GM23338 (cell line): ENCODE data around the gene ADAMTS8. TPM values are rescaled to one million over a fixed set of nuclear protein-coding genes. Genes with fewer than 3 reads are reported as not detected.

Experiments used
- ATAC-seq: fragments of 200-7000 bp; cut with Tn5 transposase; 3 replicates; pipeline ENCODE4 v1.9.1; 2020
- DNase-seq: peaks from one replicate; pipeline ENCODE4 v3.0.0-alpha.2; 2015; ENCODE audit warnings: low spot score
- H2AFZ ChIP-seq: fragments of 200-600 bp; sonication (generic); 2 replicates; pipeline ENCODE4 v1.8.0; 2016; ENCODE audit warnings: antibody characterized with exemption, mild to moderate bottlenecking, moderate library complexity
- H3F3A ChIP-seq: fragments of 200-600 bp; sonication (generic); replicated peaks from 2 replicates; pipeline ENCODE4 v1.8.0; 2017; ENCODE audit warnings: antibody characterized with exemption, mixed run types, low read depth
- H3K27ac ChIP-seq: fragments of 200-600 bp; sonication (generic); 2 replicates; pipeline ENCODE4 v1.6.1; 2016; ENCODE audit warnings: low read depth
- H3K27me3 ChIP-seq: fragments of 200-600 bp; sonication (generic); 2 replicates; pipeline ENCODE4 v1.8.0; 2016; ENCODE audit warnings: mild to moderate bottlenecking, mixed run types, moderate library complexity; ENCODE audit not compliant: insufficient read depth
- H3K36me3 ChIP-seq: fragments of 200-600 bp; sonication (generic); 2 replicates; pipeline ENCODE4 v1.8.0; 2016; ENCODE audit warnings: mild to moderate bottlenecking; ENCODE audit not compliant: insufficient read depth
- H3K4me1 ChIP-seq: fragments of 200-600 bp; sonication (generic); 2 replicates; pipeline ENCODE4 v1.8.0; 2016; ENCODE audit warnings: mild to moderate bottlenecking, moderate library complexity; ENCODE audit not compliant: insufficient read depth
- H3K4me2 ChIP-seq: fragments of 200-600 bp; sonication (generic); 2 replicates; pipeline ENCODE4 v1.7.1; 2017; ENCODE audit warnings: mixed run types
- H3K4me3 ChIP-seq: fragments of 200-600 bp; sonication (generic); 2 replicates; pipeline ENCODE4 v1.6.1; 2016; ENCODE audit warnings: mixed run types
- H3K79me2 ChIP-seq: fragments of 200-600 bp; sonication (generic); replicated peaks from 2 replicates; pipeline ENCODE4 v1.8.0; 2017; ENCODE audit warnings: mild to moderate bottlenecking; ENCODE audit not compliant: insufficient read depth
- H3K9me2 ChIP-seq: fragments of 200-600 bp; sonication (generic); 2 replicates; pipeline ENCODE4 v1.8.0; 2017; ENCODE audit not compliant: insufficient read depth
- H4K20me1 ChIP-seq: fragments of 200-600 bp; sonication (generic); replicated peaks from 2 replicates; pipeline ENCODE4 v1.8.0; 2017; ENCODE audit warnings: mild to moderate bottlenecking; ENCODE audit not compliant: insufficient read depth
- H3K27ac Mint-ChIP-seq: 2 replicates; pipeline ENCODE4 v1.8.0; 2020; ENCODE audit warnings: inconsistent platforms, mild to moderate bottlenecking, moderate library complexity, mixed read lengths
- H3K27me3 Mint-ChIP-seq: 3 replicates; pipeline ENCODE4 v1.8.0; 2022; ENCODE audit warnings: low read depth, mild to moderate bottlenecking, moderate library complexity, mixed read lengths, inconsistent platforms; ENCODE audit not compliant: insufficient read depth, poor library complexity
- H3K36me3 Mint-ChIP-seq: 3 replicates; pipeline ENCODE4 v1.8.0; 2021; ENCODE audit warnings: low read depth, mild to moderate bottlenecking, inconsistent platforms, moderate library complexity, mixed read lengths
- H3K4me1 Mint-ChIP-seq: 3 replicates; pipeline ENCODE4 v1.8.0; 2020; ENCODE audit warnings: mild to moderate bottlenecking, inconsistent platforms, mixed read lengths
- H3K4me3 Mint-ChIP-seq: 3 replicates; pipeline ENCODE4 v1.8.0; 2021; ENCODE audit warnings: moderate library complexity, mild to moderate bottlenecking, inconsistent platforms, mixed read lengths
- H3K9me3 Mint-ChIP-seq: 3 replicates; pipeline ENCODE4 v1.8.0; 2020; ENCODE audit warnings: moderate library complexity, mild to moderate bottlenecking, inconsistent platforms, mixed read lengths
- CREB1 ChIP-seq: fragments of 250-450 bp; sonication (Bioruptor Pico); IDR thresholded peaks from 2 replicates; pipeline ENCODE4 v1.5.0; 2020; ENCODE audit warnings: low read depth, mild to moderate bottlenecking, moderate library complexity
- ETS1 ChIP-seq: IDR thresholded peaks from 2 replicates; pipeline ENCODE4 v1.6.1; 2016; ENCODE audit warnings: antibody characterized with exemption
- EZH2 ChIP-seq: fragments of 200-600 bp; sonication (generic); IDR thresholded peaks from one replicate; pipeline ENCODE4 v1.8.0; 2017; ENCODE audit warnings: antibody characterized with exemption, mild to moderate bottlenecking, low read depth; ENCODE audit not compliant: unreplicated experiment
- EZH2phosphoT487 ChIP-seq: fragments of 200-600 bp; sonication (generic); IDR thresholded peaks from one replicate; pipeline ENCODE4 v1.8.1; 2018; ENCODE audit warnings: antibody characterized with exemption; ENCODE audit not compliant: unreplicated experiment
- JUNB ChIP-seq: IDR thresholded peaks from one replicate; pipeline ENCODE4 v1.6.1; 2016; ENCODE audit warnings: antibody characterized with exemption; ENCODE audit not compliant: unreplicated experiment
- NANOG ChIP-seq: IDR thresholded peaks from 2 replicates; pipeline ENCODE4 v1.6.1; 2016; ENCODE audit warnings: antibody characterized with exemption, borderline replicate concordance
- POLR2AphosphoS5 ChIP-seq: IDR thresholded peaks from 2 replicates; pipeline ENCODE4 v1.6.1; 2016; ENCODE audit warnings: antibody characterized with exemption, low read depth
- STAT1 ChIP-seq: IDR thresholded peaks from one replicate; pipeline ENCODE4 v1.6.1; 2016; ENCODE audit warnings: antibody characterized with exemption; ENCODE audit not compliant: unreplicated experiment
- ZNF114 ChIP-seq: fragments of 250-450 bp; sonication (Bioruptor Pico); IDR thresholded peaks from 2 replicates; pipeline ENCODE4 v1.5.0; 2020; ENCODE audit warnings: mild to moderate bottlenecking, moderate library complexity
- ZNF331 ChIP-seq: fragments of 250-450 bp; sonication (Bioruptor Pico); IDR thresholded peaks from 2 replicates; pipeline ENCODE4 v1.5.0; 2020; ENCODE audit warnings: low read depth, mild to moderate bottlenecking, moderate library complexity
- polyA plus RNA-seq: library from polyadenylated mRNA; unstranded; fragments of >200 nt; fragmentation: Nextera tagmentation; extraction: Ambion mirVana; gene quantifications from 2 replicates; pipeline ENCODE4 v1.2.1, GENCODE V29; 2016
- total RNA-seq: library from RNA; depleted of rRNA; stranded (reverse); fragments of >200 nt; shearing (Covaris generic); gene quantifications from 2 replicates; pipeline ENCODE4 v1.2.3, GENCODE V29; 2014
- TF ChIP-seq, protein P1 (sequence below): fragments of 250-450 bp; sonication (Bioruptor Pico); IDR thresholded peaks from 2 replicates; pipeline ENCODE4 v1.5.0; 2020; ENCODE audit warnings: mild to moderate bottlenecking, moderate library complexity
- TF ChIP-seq, protein P2 (sequence below), 2 experiments: fragments of 200-600 bp in 1 of 2; sonication (generic) in 1 of 2; conservative IDR thresholded peaks; 2 replicates each; pipeline versions ENCODE4 v1.5.1 to v1.6.1; 2016 to 2017; ENCODE audit warnings: antibody characterized with exemption in 2 of 2, low read depth in 2 of 2, mild to moderate bottlenecking in 2 of 2, moderate library complexity in 1 of 2
- TF ChIP-seq, protein P3 (sequence below): IDR thresholded peaks from one replicate; pipeline ENCODE4 v1.6.1; 2018; ENCODE audit warnings: antibody characterized with exemption; ENCODE audit not compliant: unreplicated experiment

The ADAMTS8 gene
- total and polyA plus RNA-seq, 2 experiments from 2014 or later: 7.5 to 16.2 TPM

DNA sequence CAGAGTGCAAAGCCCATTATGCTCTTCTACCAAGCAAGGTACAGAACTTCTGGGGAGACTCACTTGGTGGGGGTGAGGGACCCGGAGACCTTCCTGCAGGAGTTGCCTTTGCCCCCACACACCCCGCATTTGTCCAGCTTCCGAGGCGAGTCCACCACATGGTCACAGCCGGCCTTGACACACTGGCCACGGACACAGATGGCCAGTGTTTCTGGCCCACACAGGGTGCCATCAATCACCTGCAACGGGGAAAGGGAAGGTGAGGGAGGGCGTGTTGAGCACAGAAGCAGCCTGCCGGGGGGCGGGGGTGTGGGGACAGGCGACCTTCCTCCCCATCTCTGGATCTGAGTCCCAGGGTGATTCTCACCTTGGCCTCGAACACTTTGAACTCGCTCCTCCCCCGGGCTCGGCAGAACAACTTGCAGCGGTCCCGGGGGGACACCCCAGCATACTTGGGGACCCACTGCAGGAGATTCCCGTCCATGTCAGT is 20.0 kb downstream of the ADAMTS8 start:
- Mint-ChIP-seq H3K27me3 (peaks cover 6% of the 10 kb centered on the region), H3K36me3 (peaks cover 45% of the 10 kb centered on the region), H3K4me3 (no peak overlapping the region), H3K9me3 (no peaks in the 10 kb centered on the region; the same call in 2 of the 3 replicates), H3K4me1 (peaks cover 40% of the 10 kb centered on the region), H3K27ac (no peak overlapping the region; the same call in 1 of the 2 replicates)
- ATAC-seq (no peak), DNase-seq (no peak)
- Histone ChIP-seq H4K20me1 (no peaks in the 10 kb centered on the region), H3K4me2 (no peak overlapping the region), H2AFZ (no peak overlapping the region), H3K36me3 (no peaks in the 10 kb centered on the region), H3F3A (no peaks in the 10 kb centered on the region), H3K9me2 (no peaks in the 10 kb centered on the region), H3K27ac (no peak overlapping the region), H3K4me1 (peaks cover 21% of the 10 kb centered on the region), H3K79me2 (no peaks in the 10 kb centered on the region), H3K27me3 (no peaks in the 10 kb centered on the region), H3K4me3 (no peak overlapping the region)
- TF ChIP-seq ZNF114 (no peak), ZNF331 (CRISPR knock-in tag) (no peak), JUNB (no peak), EZH2phosphoT487 (no peak), ETS1 (no peak), STAT1 (no peak), POLR2AphosphoS5 (no peak), EZH2 (no peak), NANOG (no peak), CREB1 (CRISPR knock-in tag) (no peak)
- TF ChIP-seq, protein P1, sequence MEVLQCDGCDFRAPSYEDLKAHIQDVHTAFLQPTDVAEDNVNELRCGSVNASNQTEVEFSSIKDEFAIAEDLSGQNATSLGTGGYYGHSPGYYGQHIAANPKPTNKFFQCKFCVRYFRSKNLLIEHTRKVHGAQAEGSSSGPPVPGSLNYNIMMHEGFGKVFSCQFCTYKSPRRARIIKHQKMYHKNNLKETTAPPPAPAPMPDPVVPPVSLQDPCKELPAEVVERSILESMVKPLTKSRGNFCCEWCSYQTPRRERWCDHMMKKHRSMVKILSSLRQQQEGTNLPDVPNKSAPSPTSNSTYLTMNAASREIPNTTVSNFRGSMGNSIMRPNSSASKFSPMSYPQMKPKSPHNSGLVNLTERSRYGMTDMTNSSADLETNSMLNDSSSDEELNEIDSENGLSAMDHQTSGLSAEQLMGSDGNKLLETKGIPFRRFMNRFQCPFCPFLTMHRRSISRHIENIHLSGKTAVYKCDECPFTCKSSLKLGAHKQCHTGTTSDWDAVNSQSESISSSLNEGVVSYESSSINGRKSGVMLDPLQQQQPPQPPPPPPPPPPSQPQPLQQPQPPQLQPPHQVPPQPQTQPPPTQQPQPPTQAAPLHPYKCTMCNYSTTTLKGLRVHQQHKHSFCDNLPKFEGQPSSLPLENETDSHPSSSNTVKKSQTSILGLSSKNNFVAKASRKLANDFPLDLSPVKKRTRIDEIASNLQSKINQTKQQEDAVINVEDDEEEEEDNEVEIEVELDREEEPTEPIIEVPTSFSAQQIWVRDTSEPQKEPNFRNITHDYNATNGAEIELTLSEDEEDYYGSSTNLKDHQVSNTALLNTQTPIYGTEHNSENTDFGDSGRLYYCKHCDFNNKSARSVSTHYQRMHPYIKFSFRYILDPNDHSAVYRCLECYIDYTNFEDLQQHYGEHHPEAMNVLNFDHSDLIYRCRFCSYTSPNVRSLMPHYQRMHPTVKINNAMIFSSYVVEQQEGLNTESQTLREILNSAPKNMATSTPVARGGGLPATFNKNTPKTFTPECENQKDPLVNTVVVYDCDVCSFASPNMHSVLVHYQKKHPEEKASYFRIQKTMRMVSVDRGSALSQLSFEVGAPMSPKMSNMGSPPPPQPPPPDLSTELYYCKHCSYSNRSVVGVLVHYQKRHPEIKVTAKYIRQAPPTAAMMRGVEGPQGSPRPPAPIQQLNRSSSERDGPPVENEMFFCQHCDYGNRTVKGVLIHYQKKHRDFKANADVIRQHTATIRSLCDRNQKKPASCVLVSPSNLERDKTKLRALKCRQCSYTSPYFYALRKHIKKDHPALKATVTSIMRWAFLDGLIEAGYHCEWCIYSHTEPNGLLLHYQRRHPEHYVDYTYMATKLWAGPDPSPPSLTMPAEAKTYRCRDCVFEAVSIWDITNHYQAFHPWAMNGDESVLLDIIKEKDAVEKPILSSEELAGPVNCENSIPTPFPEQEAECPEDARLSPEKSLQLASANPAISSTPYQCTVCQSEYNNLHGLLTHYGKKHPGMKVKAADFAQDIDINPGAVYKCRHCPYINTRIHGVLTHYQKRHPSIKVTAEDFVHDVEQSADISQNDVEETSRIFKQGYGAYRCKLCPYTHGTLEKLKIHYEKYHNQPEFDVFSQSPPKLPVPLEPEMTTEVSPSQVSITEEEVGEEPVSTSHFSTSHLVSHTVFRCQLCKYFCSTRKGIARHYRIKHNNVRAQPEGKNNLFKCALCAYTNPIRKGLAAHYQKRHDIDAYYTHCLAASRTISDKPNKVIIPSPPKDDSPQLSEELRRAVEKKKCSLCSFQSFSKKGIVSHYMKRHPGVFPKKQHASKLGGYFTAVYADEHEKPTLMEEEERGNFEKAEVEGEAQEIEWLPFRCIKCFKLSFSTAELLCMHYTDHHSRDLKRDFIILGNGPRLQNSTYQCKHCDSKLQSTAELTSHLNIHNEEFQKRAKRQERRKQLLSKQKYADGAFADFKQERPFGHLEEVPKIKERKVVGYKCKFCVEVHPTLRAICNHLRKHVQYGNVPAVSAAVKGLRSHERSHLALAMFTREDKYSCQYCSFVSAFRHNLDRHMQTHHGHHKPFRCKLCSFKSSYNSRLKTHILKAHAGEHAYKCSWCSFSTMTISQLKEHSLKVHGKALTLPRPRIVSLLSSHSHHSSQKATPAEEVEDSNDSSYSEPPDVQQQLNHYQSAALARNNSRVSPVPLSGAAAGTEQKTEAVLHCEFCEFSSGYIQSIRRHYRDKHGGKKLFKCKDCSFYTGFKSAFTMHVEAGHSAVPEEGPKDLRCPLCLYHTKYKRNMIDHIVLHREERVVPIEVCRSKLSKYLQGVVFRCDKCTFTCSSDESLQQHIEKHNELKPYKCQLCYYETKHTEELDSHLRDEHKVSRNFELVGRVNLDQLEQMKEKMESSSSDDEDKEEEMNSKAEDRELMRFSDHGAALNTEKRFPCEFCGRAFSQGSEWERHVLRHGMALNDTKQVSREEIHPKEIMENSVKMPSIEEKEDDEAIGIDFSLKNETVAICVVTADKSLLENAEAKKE (CRISPR knock-in tag): no peak
- TF ChIP-seq, protein P2, sequence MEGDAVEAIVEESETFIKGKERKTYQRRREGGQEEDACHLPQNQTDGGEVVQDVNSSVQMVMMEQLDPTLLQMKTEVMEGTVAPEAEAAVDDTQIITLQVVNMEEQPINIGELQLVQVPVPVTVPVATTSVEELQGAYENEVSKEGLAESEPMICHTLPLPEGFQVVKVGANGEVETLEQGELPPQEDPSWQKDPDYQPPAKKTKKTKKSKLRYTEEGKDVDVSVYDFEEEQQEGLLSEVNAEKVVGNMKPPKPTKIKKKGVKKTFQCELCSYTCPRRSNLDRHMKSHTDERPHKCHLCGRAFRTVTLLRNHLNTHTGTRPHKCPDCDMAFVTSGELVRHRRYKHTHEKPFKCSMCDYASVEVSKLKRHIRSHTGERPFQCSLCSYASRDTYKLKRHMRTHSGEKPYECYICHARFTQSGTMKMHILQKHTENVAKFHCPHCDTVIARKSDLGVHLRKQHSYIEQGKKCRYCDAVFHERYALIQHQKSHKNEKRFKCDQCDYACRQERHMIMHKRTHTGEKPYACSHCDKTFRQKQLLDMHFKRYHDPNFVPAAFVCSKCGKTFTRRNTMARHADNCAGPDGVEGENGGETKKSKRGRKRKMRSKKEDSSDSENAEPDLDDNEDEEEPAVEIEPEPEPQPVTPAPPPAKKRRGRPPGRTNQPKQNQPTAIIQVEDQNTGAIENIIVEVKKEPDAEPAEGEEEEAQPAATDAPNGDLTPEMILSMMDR (conservative IDR thresholded peaks at IDR 0.05; ENCODE audit: low read depth in 2 of 2): no peak
- TF ChIP-seq, protein P3, sequence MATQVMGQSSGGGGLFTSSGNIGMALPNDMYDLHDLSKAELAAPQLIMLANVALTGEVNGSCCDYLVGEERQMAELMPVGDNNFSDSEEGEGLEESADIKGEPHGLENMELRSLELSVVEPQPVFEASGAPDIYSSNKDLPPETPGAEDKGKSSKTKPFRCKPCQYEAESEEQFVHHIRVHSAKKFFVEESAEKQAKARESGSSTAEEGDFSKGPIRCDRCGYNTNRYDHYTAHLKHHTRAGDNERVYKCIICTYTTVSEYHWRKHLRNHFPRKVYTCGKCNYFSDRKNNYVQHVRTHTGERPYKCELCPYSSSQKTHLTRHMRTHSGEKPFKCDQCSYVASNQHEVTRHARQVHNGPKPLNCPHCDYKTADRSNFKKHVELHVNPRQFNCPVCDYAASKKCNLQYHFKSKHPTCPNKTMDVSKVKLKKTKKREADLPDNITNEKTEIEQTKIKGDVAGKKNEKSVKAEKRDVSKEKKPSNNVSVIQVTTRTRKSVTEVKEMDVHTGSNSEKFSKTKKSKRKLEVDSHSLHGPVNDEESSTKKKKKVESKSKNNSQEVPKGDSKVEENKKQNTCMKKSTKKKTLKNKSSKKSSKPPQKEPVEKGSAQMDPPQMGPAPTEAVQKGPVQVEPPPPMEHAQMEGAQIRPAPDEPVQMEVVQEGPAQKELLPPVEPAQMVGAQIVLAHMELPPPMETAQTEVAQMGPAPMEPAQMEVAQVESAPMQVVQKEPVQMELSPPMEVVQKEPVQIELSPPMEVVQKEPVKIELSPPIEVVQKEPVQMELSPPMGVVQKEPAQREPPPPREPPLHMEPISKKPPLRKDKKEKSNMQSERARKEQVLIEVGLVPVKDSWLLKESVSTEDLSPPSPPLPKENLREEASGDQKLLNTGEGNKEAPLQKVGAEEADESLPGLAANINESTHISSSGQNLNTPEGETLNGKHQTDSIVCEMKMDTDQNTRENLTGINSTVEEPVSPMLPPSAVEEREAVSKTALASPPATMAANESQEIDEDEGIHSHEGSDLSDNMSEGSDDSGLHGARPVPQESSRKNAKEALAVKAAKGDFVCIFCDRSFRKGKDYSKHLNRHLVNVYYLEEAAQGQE: no peak
